Natural killer cell (primary cell): Measurements from ENCODE around the gene AOAH. TPM values are rescaled to one million over a fixed set of nuclear protein-coding genes. Genes with fewer than 3 reads are reported as not detected.

Experiments
- ATAC-seq, 3 donors: fragments of 150-1000 bp in 2 of 3; fragments of 200-7000 bp in 1 of 3; cut with Tn5 transposase; 1 replicate in 1 of 3; 2 replicates in 2 of 3; pipeline ENCODE4 v1.10.0; 2021; ENCODE audit warnings: mild to moderate bottlenecking in 2 of 3, moderate library complexity in 2 of 3
- DNase-seq, 2 donors: peaks; one replicate each; pipeline versions ENCODE4 v3.0.0 to v3.0.0-alpha.2; 2013 to 2021; ENCODE audit warnings: mixed read lengths in 1 of 2
- H3K27ac ChIP-seq: one replicate; pipeline ENCODE4 v1.5.1; 2013; ENCODE audit warnings: mild to moderate bottlenecking, low read length
- H3K27me3 ChIP-seq: one replicate; pipeline ENCODE4 v1.6.1; 2013; ENCODE audit warnings: low read length; ENCODE audit not compliant: control insufficient read depth, insufficient read depth
- H3K36me3 ChIP-seq: one replicate; pipeline ENCODE4 v1.6.1; 2013; ENCODE audit warnings: low read length; ENCODE audit not compliant: control insufficient read depth, insufficient read depth
- H3K4me1 ChIP-seq: one replicate; pipeline ENCODE4 v1.6.1; 2013; ENCODE audit warnings: low read length; ENCODE audit not compliant: control insufficient read depth, insufficient read depth
- H3K4me3 ChIP-seq: one replicate; pipeline ENCODE4 v1.5.1; 2013; ENCODE audit warnings: low read length
- H3K9me3 ChIP-seq: one replicate; pipeline ENCODE4 v1.6.1; 2013; ENCODE audit warnings: low read length; ENCODE audit not compliant: control insufficient read depth, insufficient read depth
- H3K27ac Mint-ChIP-seq, 2 donors: one replicate each; pipeline ENCODE4 v1.8.0; 2022; ENCODE audit warnings: mild to moderate bottlenecking in 2 of 2, mixed read lengths in 2 of 2, moderate library complexity in 1 of 2
- H3K27me3 Mint-ChIP-seq, 2 donors: one replicate each; pipeline ENCODE4 v1.8.0; 2022; ENCODE audit warnings: low read depth in 2 of 2, mixed read lengths in 2 of 2
- H3K36me3 Mint-ChIP-seq: one replicate; pipeline ENCODE4 v1.8.0; 2022; ENCODE audit warnings: mixed read lengths
- H3K4me1 Mint-ChIP-seq, 2 donors: one replicate each; pipeline ENCODE4 v1.8.0; 2022; ENCODE audit warnings: mixed read lengths in 2 of 2
- H3K4me3 Mint-ChIP-seq: one replicate; pipeline ENCODE4 v1.8.0; 2022; ENCODE audit warnings: mild to moderate bottlenecking, moderate library complexity, mixed read lengths
- H3K9me3 Mint-ChIP-seq, 2 donors: one replicate each; pipeline ENCODE4 v1.8.0; 2022; ENCODE audit warnings: mixed read lengths in 2 of 2
- WGBS: methylation state at CpG from one replicate; pipeline ENCODE4 v1.1.7; 2013; ENCODE audit warnings: missing lambda C conversion rate; ENCODE audit not compliant: insufficient coverage; 5-methylcytosine and 5-hydroxymethylcytosine counted together
- intact Hi-C: fragments of 100-400 bp; cut with micrococcal nuclease; formaldehyde crosslinking; loops from one replicate; pipeline ENCODE4 v1.14.2; 2022
- total RNA-seq, 4 donors: library from RNA; stranded (reverse); fragments of 120-200 nt in 1 of 4; gene quantifications; one replicate each; pipeline versions ENCODE4 v1.2.3 to v1.2.4, GENCODE V29; 2013 to 2022
- TF ChIP-seq, protein P1 (sequence below): fragments of 200-600 bp; IDR thresholded peaks from one replicate; pipeline ENCODE4 v1.8.0; 2022; ENCODE audit warnings: antibody characterized with exemption

Gene AOAH
- total RNA-seq, 3 donors from 2014 or later (not counting 1 experiment from before 2014, with no cell fraction given), result 263 to 403 (median 312) TPM

DNA sequence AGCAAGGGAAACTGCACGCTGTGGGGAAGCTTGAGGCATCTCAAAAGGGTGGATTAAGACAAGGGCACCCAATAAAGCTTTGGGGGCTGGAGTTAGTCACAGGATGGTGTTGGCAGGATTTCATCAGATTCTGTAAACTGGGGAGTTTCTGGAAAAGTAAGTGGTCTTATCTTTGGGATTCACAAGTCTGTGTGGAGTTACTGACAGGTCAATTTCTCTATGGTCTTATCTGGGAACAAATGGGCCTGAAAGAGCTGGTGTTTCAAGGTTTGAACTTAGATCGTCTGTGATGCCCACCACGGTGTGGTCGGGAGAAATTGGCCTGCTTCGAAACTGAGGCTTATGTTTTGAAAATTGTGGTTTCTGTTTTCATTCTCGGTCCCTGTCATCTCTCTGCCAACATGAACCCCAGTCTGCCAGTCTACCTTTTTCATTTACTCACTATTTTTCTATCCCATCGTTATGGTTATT lies 23.8 kb upstream of the AOAH start:
- H3K9me3 ChIP-seq, result no peaks in the 10 kb centered on the region
- no peaks in the 10 kb centered on the region for H3K36me3 Mint-ChIP-seq
- H3K4me1 ChIP-seq, result peaks cover 20% of the 10 kb centered on the region
- ATAC-seq, result peak in 1 of 3 donors; percentile 28
- WGBS, result 24% methylated on average over 7 of the region's 7 CpGs
- no peaks in the 10 kb centered on the region for H3K27me3 ChIP-seq
- peak overlapping the region; percentile 67 for H3K4me3 Mint-ChIP-seq
- no peaks in the 10 kb centered on the region for H3K36me3 ChIP-seq
- H3K27ac Mint-ChIP-seq, result peak overlapping the region; percentile 57 to 76
- peak in 1 of 2 donors; percentile 17 for DNase-seq
- TF ChIP-seq, protein P1, sequence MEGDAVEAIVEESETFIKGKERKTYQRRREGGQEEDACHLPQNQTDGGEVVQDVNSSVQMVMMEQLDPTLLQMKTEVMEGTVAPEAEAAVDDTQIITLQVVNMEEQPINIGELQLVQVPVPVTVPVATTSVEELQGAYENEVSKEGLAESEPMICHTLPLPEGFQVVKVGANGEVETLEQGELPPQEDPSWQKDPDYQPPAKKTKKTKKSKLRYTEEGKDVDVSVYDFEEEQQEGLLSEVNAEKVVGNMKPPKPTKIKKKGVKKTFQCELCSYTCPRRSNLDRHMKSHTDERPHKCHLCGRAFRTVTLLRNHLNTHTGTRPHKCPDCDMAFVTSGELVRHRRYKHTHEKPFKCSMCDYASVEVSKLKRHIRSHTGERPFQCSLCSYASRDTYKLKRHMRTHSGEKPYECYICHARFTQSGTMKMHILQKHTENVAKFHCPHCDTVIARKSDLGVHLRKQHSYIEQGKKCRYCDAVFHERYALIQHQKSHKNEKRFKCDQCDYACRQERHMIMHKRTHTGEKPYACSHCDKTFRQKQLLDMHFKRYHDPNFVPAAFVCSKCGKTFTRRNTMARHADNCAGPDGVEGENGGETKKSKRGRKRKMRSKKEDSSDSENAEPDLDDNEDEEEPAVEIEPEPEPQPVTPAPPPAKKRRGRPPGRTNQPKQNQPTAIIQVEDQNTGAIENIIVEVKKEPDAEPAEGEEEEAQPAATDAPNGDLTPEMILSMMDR, result no peak
- intact Hi-C loops, result no loop called here
- peaks cover 29 to 56% of the 10 kb centered on the region in 2 donors for H3K4me1 Mint-ChIP-seq
- H3K27ac ChIP-seq, result no peak overlapping the region
- no peaks in the 10 kb centered on the region for H3K27me3 Mint-ChIP-seq
- H3K4me3 ChIP-seq, result no peak overlapping the region
- no peaks in the 10 kb centered on the region for H3K9me3 Mint-ChIP-seq

DNA sequence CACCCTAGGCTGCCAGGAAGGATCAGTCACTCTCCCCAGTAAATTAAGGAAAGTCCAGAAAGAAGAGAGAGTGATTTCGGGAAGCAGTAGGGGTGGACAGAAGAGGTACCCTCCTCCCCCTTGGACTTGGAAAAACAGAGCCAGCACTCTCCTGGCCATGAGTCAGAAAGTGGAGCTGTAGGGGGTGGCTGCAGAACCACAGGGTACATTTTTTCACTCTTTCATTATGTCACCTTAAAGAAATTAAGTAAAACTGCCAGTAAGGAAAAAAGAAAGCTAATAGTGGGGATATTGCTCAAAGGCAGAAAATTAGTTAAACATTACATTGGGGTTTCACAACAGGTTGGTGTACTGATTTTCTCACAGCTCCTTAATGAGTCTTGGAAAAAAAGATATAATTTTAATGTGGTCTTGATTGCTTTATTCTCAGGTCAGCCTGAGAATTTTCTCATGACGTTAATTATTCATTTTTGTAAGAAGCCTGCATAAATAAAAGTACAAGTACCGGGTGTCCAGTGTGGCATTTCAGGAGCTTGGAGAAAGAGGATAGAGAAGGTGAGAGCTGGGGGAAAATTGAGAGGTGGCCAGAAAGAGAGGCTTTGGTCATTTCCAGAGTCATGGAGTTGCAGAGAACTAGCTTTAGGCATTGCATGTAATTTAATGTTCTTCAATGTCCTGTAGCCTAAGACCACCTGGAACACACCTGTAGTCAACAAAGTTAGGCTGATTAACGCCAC lies 23.2 kb upstream of the AOAH start:
- no peaks in the 10 kb centered on the region for H3K9me3 ChIP-seq
- H3K4me3 Mint-ChIP-seq, result peak overlapping the region; percentile 67
- H3K4me1 ChIP-seq, result peaks cover 20% of the 10 kb centered on the region
- TF ChIP-seq, protein P1, result no peak
- H3K4me1 Mint-ChIP-seq, result peaks cover 34 to 56% of the 10 kb centered on the region in 2 donors
- H3K27me3 Mint-ChIP-seq, result no peaks in the 10 kb centered on the region
- 89% methylated on average over 4 of the region's 4 CpGs for WGBS
- no peak overlapping the region for H3K27ac ChIP-seq
- no peaks in the 10 kb centered on the region for H3K27me3 ChIP-seq
- ATAC-seq (no peak), DNase-seq (no peak)
- H3K4me3 ChIP-seq, result no peak overlapping the region
- no peaks in the 10 kb centered on the region for H3K36me3 Mint-ChIP-seq
- H3K27ac Mint-ChIP-seq, result peak overlapping the region; percentile 57 to 76
- intact Hi-C loops, result no loop called here
- H3K9me3 Mint-ChIP-seq, result no peaks in the 10 kb centered on the region
- H3K36me3 ChIP-seq, result no peaks in the 10 kb centered on the region

DNA sequence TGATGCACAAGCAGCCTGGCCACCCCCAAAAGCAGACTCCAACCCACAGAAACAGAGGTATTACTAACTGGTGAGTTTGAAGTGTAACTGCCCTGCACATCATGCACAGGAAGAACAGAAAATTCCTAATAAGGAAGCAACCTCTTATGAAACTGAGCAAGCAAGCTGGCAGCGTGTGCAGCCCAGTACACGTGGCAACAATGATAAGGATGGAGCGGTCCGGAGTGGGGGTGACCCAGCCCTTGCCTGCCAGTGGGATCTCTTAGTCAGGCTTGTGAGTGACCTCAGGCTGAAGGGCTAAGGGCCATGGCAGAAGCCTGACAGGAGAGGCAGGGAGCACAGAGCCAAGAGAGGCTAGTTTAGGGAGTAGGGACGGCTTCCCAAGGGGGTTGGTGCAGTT lies 22.1 kb upstream of the AOAH start:
- Histone ChIP-seq H3K9me3 (no peaks in the 10 kb centered on the region), H3K27me3 (no peaks in the 10 kb centered on the region), H3K27ac (no peak overlapping the region), H3K36me3 (no peaks in the 10 kb centered on the region), H3K4me1 (peaks cover 20% of the 10 kb centered on the region), H3K4me3 (no peak overlapping the region)
- no peak for DNase-seq
- Mint-ChIP-seq H3K27me3 (no peaks in the 10 kb centered on the region), H3K36me3 (no peaks in the 10 kb centered on the region), H3K27ac (no peak overlapping the region), H3K9me3 (no peaks in the 10 kb centered on the region), H3K4me1 (peaks cover 34 to 56% of the 10 kb centered on the region in 2 donors), H3K4me3 (no peak overlapping the region)
- ATAC-seq, result no peak
- TF ChIP-seq, protein P1, result no peak
- intact Hi-C loops, result no loop called here
- 75% methylated on average over 5 of the region's 5 CpGs for WGBS
